Suprapubic skin (tissue), 3 donors: Measurements from ENCODE around the gene RNASE12.

Source experiments
- CTCF ChIP-seq, 2 donors: fragments of 200-600 bp in 1 of 2; fragments of 450-650 bp in 1 of 2; sonication (generic) in 1 of 2; IDR thresholded peaks; one replicate each; pipeline ENCODE4 v1.5.1; 2016 to 2019; ENCODE audit warnings: antibody characterized with exemption in 2 of 2, mild to moderate bottlenecking in 1 of 2, moderate library complexity in 1 of 2
- POLR2A ChIP-seq, 2 donors: fragments of 450-650 bp; IDR thresholded peaks; one replicate each; pipeline ENCODE4 v1.6.1; 2017; ENCODE audit warnings: antibody characterized with exemption in 2 of 2, mild to moderate bottlenecking in 2 of 2, moderate library complexity in 2 of 2

- no peak for TF ChIP-seq CTCF (IDR thresholded peaks at IDR 0.05)
- no peak for TF ChIP-seq POLR2A (IDR thresholded peaks at IDR 0.05)
Observed at GRCh38 chr14:20631880-20632389, 40.8 kb upstream of the RNASE12 start.
